Measurements from ENCODE around the gene SUFU. TPM values are rescaled to one million over a fixed set of nuclear protein-coding genes. Genes with fewer than 3 reads are reported as not detected.
A peak's percentile ranks its signal among the peaks of the same experiment; 100 is the strongest.
"Not testable (repeated sequence)": the region's sequence is repeated elsewhere in the genome, so short reads cannot be mapped to it uniquely, and the experiment has no call there.

The SUFU gene
- total RNA-seq: 1 to 10 TPM; 3.1 to 6.6 TPM

DNA sequence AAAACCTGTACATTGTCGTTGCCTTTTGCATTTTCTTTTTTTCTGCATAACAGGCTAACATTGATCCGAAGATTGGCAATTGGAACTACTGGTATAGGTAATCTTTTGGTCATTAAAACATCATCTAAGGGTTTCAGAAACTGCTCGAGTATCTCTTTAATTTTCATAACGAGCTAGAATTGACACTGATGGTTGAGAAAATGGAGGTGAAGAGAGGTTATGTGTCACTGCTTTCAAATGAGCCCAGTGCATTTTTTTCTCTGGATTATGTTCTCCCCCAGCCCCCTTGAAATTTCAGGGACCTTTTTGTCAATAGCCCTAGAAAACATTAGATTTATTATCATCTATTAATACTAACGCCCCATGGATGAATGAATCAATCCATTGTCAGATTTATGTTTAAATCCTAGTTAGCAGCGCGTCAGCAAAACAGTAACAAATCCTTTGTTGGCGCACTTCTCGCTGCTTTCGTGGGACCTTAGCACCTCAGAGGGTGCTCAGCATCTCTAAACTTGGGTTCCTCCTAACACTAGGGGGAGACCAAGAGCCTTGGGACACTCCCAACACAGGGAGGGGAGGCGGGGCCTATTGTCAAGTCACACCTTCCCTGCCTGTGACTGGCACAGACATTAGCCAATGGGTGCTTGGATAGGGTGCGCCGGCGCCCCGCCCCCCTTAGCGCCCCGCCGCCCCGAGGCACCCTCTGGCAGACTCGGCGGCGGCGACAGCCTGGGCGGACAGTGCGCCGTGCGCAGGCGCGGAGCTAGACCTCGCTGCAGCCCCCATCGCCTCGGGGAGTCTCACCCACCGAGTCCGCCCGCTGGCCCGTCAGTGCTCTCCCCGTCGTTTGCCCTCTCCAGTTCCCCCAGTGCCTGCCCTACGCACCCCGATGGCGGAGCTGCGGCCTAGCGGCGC is at the start of gene SUFU:
Gene SUFU (plus strand): TSS at position 709 of the 915 bp plus-strand sequence. CDS start 181 bp downstream, at position 890.
- H3K4me1 ChIP-seq: peaks cover 29% of the 10 kb centered on the region
- intact Hi-C loops (cut with DNase I): no loop called here
- H3K27ac ChIP-seq: peak within 1 kb of the TSS in 3 of 4 donors; percentile 70 to 93 (median 90)

DNA sequence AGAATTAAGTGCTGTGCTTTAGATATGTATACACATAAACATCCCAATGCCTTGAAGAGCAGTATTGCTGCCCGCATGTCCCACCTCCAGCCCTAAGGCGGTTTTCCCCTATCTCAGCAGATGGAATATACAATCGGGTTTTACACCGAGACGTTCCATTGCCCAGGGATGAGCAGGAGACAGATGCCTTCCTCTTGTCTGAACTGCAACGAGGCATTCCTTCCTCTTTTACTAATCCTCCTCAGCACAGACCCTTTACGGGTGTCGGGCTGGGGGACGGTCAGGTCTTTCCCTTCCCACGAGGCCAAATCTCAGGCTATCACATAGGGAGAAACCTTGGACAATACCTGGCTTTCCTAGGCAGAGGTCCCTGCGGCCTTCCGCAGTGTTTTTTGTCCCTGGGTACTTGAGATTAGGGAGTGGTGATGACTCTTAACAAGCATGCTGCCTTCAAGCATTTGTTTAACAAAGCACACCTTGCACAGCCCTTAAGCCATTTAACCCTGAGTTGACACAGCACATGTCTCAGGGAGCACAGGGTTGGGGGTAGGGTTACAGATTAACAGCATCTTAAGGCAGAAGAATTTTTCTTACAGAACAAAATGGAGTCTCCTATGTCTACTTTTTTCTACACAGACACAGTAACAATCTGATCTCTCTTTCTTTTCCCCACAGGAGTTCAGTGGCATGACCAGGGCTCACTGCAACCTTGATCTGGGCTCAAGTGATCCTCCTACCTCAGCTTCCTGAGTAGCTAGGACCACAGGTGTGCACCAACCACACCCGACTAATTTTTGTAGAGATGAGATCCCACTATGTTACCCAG is 48.9 kb upstream of the SUFU start:
- H3K4me3 ChIP-seq; H3K9me3 ChIP-seq; H3K27me3 ChIP-seq; intact Hi-C loops (cut with DNase I); H3K27ac ChIP-seq; ATAC-seq; H3K36me3 ChIP-seq (replicated peaks in 1 of 2; ENCODE audit: insufficient read depth in 1 of 2, low read depth in 2 of 2); DNase-seq: not testable (repeated sequence)
- H3K4me1 ChIP-seq: peaks cover 19% of the 10 kb centered on the region
- WGBS, 2 donors: 75 to 76% methylated on average over 13 of the region's 13 CpGs

More for the DNA sequence above, at the start of gene SUFU:
- DNase-seq (peak; percentile 99 to 100 (median 99)), ATAC-seq (peak; percentile 74)
- H3K36me3 ChIP-seq (replicated peaks in 1 of 2; ENCODE audit: insufficient read depth in 1 of 2, low read depth in 2 of 2): no peaks in the 10 kb centered on the region
- no peaks in the 10 kb centered on the region for H3K27me3 ChIP-seq
- H3K9me3 ChIP-seq: no peaks in the 10 kb centered on the region
- 0 to 2% methylated on average over 14 to 44 of the region's 44 CpGs for WGBS, 2 donors
- peak within 1 kb of the TSS; percentile 74 to 84 for H3K4me3 ChIP-seq
- peak in 2 of 3 donors; percentile 56 to 69 for TF ChIP-seq POLR2A (IDR thresholded peaks at IDR 0.05)
- TF ChIP-seq, protein P1, sequence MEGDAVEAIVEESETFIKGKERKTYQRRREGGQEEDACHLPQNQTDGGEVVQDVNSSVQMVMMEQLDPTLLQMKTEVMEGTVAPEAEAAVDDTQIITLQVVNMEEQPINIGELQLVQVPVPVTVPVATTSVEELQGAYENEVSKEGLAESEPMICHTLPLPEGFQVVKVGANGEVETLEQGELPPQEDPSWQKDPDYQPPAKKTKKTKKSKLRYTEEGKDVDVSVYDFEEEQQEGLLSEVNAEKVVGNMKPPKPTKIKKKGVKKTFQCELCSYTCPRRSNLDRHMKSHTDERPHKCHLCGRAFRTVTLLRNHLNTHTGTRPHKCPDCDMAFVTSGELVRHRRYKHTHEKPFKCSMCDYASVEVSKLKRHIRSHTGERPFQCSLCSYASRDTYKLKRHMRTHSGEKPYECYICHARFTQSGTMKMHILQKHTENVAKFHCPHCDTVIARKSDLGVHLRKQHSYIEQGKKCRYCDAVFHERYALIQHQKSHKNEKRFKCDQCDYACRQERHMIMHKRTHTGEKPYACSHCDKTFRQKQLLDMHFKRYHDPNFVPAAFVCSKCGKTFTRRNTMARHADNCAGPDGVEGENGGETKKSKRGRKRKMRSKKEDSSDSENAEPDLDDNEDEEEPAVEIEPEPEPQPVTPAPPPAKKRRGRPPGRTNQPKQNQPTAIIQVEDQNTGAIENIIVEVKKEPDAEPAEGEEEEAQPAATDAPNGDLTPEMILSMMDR (IDR thresholded peaks at IDR 0.05): peak; percentile 83 to 97 (median 95)

DNA sequence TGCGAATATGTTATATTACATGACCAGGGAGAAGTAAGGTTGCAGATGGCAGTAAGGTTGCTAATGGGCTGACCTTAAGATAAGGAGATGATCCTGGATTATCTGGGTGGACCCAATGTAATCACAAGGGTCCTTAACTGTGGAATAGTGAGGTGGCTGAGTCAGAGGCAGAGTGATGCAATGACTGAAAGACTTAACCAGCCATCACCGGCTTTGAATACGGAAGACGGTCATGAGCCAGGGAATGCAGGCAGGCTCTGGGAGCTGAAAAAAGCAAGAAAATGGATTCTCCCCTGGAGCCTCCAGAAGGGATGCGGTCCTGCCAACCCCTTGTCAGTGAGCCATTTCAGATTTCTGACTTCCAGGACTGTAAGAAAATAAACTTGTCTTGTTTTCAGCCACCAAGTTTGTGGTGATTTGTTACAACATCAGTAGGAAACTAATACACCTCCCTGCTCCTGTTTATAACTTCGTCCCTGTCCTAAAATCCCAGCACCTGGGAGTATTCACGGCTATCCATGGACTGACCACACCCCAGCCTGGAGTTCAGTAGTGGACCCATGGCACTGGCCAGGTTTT is 47.8 kb upstream of the SUFU start:
- no peak for ATAC-seq
- DNase-seq: peak in 1 of 4 donors; percentile 46
- H3K4me3 ChIP-seq: no peak overlapping the region
- no peak for TF ChIP-seq POLR2A (IDR thresholded peaks at IDR 0.05)
- TF ChIP-seq, protein P1 (IDR thresholded peaks at IDR 0.05): no peak
- 73 to 78% methylated on average over 7 of the region's 7 CpGs for WGBS, 2 donors
- intact Hi-C loops (cut with DNase I): no loop called here
- H3K9me3 ChIP-seq: no peaks in the 10 kb centered on the region
- H3K36me3 ChIP-seq (replicated peaks in 1 of 2; ENCODE audit: insufficient read depth in 1 of 2, low read depth in 2 of 2): no peaks in the 10 kb centered on the region
- H3K4me1 ChIP-seq: peaks cover 23% of the 10 kb centered on the region
- H3K27me3 ChIP-seq: no peaks in the 10 kb centered on the region
- no peak overlapping the region for H3K27ac ChIP-seq

DNA sequence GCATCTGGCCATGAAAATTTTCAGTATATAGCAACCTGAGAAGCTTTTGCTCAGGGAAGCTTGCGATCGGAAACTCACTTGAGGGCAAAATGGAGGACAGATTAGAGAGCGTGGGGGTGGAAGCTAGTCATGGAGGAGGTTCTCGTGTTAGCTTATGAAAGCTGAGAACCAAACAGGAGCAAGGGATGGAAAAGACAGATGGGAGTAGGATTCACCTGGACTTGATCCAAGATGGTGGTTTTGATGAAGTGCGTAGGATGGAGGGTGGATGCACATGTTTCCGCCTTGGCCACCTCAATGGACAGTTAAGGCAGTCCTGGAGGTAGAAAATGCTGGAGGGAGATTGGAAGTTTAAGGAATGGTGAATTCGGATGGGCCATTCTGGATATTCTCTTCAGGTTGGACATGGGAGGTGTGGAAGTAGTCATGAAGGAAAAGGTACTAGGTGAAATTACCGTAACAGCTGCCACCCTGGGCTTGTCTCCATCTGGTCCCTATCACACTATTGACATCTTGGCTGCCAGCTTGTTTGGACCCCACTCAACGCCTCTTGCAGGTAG is 46.1 kb upstream of the SUFU start:
- H3K9me3 ChIP-seq: no peaks in the 10 kb centered on the region
- no peaks in the 10 kb centered on the region for H3K36me3 ChIP-seq (replicated peaks in 1 of 2; ENCODE audit: insufficient read depth in 1 of 2, low read depth in 2 of 2)
- intact Hi-C loops (cut with DNase I): no loop called here
- ATAC-seq: no peak
- 64 to 76% methylated on average over 9 of the region's 9 CpGs for WGBS, 2 donors
- H3K4me1 ChIP-seq: peaks cover 17% of the 10 kb centered on the region
- no peak overlapping the region for H3K27ac ChIP-seq
- TF ChIP-seq, protein P1 (IDR thresholded peaks at IDR 0.05): no peak
- no peak for TF ChIP-seq POLR2A (IDR thresholded peaks at IDR 0.05)
- H3K4me3 ChIP-seq: no peak overlapping the region
- no peaks in the 10 kb centered on the region for H3K27me3 ChIP-seq
- no peak for DNase-seq
